ENCODE measurements around the gene LDHD.

LDHD gene

DNA sequence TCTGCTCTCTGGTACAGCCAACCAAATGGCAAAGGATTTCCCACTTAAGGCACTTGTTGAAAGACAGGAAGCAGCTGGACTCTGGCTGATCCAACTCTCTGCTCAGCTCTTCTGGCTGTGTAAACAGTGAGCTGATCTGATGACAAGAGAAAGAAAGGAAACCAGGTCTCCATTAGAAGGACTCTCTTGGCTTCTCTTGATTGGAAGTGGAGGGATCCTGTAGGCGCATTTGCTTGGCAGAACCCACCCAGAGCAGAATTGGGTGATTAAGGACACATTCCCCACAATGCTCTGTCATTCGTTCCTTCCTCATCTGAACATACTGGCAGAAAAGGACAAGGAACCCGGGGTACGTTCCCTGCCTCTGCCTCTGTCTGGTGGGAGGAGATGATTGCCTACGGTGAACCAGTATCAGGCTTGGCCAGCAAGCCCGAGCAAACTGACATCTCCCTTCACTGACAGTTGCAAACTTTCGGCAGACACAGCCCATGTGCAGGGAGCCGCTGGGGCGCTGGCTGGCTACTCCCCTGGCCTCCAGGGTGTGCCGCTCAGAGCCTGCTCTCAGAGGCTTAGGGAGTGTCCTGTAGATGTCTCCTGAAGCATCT is 29.1 kb downstream of the LDHD start:
- TF ChIP-seq, protein P1, sequence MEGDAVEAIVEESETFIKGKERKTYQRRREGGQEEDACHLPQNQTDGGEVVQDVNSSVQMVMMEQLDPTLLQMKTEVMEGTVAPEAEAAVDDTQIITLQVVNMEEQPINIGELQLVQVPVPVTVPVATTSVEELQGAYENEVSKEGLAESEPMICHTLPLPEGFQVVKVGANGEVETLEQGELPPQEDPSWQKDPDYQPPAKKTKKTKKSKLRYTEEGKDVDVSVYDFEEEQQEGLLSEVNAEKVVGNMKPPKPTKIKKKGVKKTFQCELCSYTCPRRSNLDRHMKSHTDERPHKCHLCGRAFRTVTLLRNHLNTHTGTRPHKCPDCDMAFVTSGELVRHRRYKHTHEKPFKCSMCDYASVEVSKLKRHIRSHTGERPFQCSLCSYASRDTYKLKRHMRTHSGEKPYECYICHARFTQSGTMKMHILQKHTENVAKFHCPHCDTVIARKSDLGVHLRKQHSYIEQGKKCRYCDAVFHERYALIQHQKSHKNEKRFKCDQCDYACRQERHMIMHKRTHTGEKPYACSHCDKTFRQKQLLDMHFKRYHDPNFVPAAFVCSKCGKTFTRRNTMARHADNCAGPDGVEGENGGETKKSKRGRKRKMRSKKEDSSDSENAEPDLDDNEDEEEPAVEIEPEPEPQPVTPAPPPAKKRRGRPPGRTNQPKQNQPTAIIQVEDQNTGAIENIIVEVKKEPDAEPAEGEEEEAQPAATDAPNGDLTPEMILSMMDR (IDR thresholded peaks at IDR 0.05; ENCODE audit: low read length, missing control alignments), result no peak
- DNase-seq (ENCODE audit: low read depth), result peak; percentile 89
- peak overlapping the region; percentile 32 for H3K4me3 ChIP-seq (replicated peaks; ENCODE audit: low read depth, low read length)

DNA sequence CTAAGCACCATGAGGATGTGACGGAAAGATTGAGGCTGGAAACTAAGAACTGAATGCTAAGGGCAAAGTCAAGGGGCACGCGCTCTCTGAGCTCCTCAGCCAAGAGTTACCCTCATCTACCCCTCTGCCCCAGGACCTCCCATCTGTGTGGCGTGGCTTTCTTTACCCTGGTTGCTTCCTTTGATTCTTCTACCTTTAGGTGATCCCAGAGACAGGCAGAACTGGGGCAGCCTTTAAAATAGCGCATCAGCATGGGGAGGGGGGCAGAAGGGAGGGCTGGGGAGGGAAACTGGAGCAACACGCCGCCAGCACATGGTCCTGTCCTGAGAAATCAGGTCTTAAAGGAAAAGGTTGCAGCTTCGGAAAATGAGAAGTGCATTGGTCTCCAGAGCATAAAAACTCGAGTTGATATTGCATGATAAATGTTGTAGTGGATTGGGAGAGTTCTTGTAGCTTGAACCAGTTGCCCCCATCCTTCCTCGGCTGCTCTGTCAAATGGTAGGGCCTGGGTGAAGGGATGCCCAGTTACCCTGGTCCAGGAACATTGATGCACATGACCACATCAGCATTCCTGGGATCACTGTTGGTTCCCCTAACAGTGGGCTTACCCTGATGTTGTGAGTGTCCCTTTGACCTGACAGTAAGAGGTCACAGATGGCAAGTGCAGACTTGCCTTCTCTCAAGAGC is 29.7 kb downstream of the LDHD start:
- TF ChIP-seq, protein P1 (IDR thresholded peaks at IDR 0.05; ENCODE audit: low read length, missing control alignments), result no peak
- DNase-seq (ENCODE audit: low read depth), result no peak
- no peak overlapping the region for H3K4me3 ChIP-seq (replicated peaks; ENCODE audit: low read depth, low read length)

DNA sequence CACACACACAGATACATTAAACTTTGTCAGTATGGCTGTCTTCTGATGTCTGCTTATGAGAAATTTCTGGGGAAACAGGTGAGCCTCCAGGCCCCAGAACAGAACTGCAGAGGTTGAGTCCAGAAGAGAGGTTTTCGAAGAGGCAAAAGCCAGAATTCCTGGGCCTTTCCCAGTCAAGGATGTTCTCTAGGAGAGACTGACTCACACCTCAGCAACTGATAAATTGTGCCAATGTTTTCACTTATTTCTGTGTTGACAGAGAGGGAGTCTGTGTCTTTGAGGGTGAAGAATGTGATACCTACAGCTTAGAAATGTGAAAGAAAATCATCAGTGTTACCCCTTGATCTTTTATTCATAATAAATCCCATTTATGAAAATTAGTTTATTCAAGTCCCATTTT is 30.3 kb downstream of the LDHD start:
- TF ChIP-seq, protein P1 (IDR thresholded peaks at IDR 0.05; ENCODE audit: low read length, missing control alignments), result no peak
- DNase-seq (ENCODE audit: low read depth), result peak; percentile 20
- no peak overlapping the region for H3K4me3 ChIP-seq (replicated peaks; ENCODE audit: low read depth, low read length)

DNA sequence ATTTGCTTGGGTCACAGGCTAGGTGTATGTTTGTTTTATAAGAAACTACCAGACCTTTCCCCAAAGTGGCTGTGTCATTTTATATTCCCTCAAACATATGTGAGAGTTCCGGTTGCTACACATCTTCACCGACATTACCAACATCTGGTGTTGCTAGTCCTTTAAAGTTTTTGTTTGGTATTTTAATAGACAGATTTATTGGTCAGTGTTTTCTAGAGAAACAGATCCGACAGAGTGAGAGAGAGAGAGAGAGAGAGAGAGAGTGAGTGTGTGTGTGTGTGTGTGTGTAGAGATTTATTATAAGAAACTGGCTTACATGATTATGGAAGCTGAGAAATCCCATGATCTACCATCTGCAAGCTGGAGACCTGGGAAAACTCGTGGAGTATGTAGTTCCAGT is 31.0 kb downstream of the LDHD start:
- TF ChIP-seq, protein P1 (IDR thresholded peaks at IDR 0.05; ENCODE audit: low read length, missing control alignments), result no peak
- H3K4me3 ChIP-seq (replicated peaks; ENCODE audit: low read depth, low read length), result no peak overlapping the region
- no peak for DNase-seq (ENCODE audit: low read depth)

DNA sequence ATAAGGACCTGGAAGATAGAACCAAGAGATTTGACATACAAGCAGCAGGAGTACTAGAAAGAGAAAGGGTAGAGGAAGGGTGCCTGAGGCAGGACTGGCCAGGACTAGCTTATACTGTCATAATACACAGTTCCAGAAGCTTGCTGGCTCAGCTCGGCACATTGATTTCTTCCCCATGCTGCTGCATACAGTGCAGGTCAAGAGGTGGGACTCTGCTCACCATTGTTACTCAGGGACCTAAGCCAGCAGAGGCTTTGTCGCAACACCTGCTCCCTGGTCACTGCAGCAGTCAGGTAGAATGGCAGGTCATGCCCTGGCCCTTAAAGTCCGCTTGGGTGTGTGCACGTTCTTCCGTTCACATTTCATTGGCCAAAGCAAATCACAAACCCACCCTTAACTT is 32.8 kb downstream of the LDHD start:
- no peak overlapping the region for H3K4me3 ChIP-seq (replicated peaks; ENCODE audit: low read depth, low read length)
- TF ChIP-seq, protein P1 (IDR thresholded peaks at IDR 0.05; ENCODE audit: low read length, missing control alignments), result no peak
- no peak for DNase-seq (ENCODE audit: low read depth)

DNA sequence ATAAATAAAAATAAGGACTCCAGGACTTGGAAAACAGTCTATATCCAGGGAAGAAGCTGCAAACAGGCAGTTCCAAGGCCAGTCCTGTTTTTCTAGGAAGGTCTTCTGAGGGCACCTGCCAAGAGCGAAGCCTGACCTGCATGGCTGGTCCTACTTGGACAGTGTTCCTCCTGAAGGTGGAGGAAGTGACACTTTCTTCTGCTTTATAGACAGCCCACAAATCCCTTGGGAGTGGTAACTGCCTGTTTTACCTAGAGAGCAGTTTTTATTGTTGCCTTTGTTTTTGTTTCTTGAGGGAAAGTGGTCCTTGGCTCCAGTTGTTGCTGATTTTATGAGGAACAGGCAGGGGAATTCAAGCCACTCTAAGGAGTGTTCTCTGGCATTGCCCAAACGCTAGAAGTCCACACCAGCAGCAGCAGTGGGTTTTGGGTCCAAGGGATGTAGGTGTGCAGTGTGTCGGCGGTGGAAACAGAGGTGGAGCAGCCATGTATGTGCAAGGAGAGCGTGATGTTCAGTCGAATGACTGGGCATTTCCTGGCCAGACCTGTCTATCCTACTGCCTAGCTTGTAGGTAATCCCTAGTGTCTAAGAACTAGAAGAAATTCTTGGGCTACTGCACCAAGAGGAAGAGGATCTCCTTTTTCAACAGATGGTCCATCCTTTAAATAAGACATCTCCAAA is 35.3 kb downstream of the LDHD start:
- H3K4me3 ChIP-seq (replicated peaks; ENCODE audit: low read depth, low read length), result no peak overlapping the region
- DNase-seq (ENCODE audit: low read depth), result no peak
- TF ChIP-seq, protein P1 (IDR thresholded peaks at IDR 0.05; ENCODE audit: low read length, missing control alignments), result no peak
